Bronchial epithelial cell (primary cell): ENCODE measurements around the gene DSCAML1. TPM values are rescaled to one million over a fixed set of nuclear protein-coding genes. Genes with fewer than 3 reads are reported as not detected.

Experiments
- DNase-seq: peaks from one replicate; pipeline ENCODE4 v3.0.0-alpha.2; 2010; ENCODE audit warnings: low read depth
- FAIRE-seq: peaks from 2 replicates; lab custom pipeline; 2011; peaks lifted over from hg19 to GRCh38; lab: Jason Lieb, UNC
- H3K27me3 ChIP-seq: 2 replicates; pipeline ENCODE4 v1.5.1; 2011; ENCODE audit warnings: low read length; ENCODE audit not compliant: control insufficient read depth, insufficient read depth
- H3K36me3 ChIP-seq: 2 replicates; pipeline ENCODE4 v1.5.1; 2011; ENCODE audit warnings: low read length; ENCODE audit not compliant: control insufficient read depth, insufficient read depth
- H3K4me3 ChIP-seq: 2 replicates; pipeline ENCODE4 v1.5.1; 2011; ENCODE audit warnings: mild to moderate bottlenecking, low read depth, low read length, control low read depth
- total RNA-seq: library from RNA; depleted of rRNA; stranded (reverse); fragments of >200 nt; gene quantifications from 2 replicates; pipeline ENCODE4 v1.2.1, GENCODE V29; 2014
- TF ChIP-seq, protein P1 (sequence below): IDR thresholded peaks from 2 replicates; pipeline ENCODE4 v1.5.1; 2011; ENCODE audit warnings: mild to moderate bottlenecking, moderate library complexity, low read length, control low read depth, inconsistent platforms; ENCODE audit not compliant: insufficient read depth, severe bottlenecking

The DSCAML1 gene
- total RNA-seq, 1 donor from 2014 or later: under 0.01 TPM

DNA sequence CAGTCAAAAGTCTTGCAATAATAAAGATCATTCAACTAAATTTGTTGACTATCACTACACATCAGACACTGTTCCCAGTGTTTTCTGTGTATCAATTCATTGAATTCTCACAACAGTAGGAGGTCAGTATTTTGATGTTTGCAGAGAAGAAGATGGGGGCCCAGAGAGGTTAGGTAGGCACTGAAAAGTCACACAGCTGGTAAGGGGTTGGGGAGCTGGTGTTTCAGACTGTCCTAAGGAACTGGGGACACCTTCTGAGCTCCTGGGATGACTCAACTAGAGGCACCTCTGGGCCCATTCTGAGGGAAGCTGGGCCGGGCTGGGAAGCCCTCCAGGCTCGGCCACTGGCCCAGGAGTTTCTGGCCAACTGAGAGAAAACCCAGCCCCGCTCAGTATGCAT lies 180.0 kb downstream of the DSCAML1 start:
- no peak overlapping the region for H3K4me3 ChIP-seq

DNA sequence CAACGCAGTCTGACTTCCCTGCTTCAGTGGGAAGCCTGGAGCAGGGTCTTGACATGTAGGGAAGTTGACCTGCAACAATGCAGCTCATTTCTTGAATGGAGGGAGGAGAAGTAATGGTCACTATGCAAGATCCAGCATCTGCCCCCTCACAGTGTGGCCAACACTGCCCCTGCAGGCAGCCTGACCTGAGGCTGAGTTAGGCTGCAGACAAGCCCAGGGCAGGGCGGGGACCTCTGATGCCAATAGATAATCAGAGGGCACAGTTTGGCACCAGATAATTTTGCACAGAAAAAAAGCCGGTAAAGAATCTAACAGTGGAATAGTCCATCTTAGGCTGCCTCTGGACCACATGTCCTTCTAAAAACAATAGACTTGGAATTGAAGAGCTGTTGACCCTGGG lies 182.3 kb downstream of the DSCAML1 start:
- TF ChIP-seq, protein P1, sequence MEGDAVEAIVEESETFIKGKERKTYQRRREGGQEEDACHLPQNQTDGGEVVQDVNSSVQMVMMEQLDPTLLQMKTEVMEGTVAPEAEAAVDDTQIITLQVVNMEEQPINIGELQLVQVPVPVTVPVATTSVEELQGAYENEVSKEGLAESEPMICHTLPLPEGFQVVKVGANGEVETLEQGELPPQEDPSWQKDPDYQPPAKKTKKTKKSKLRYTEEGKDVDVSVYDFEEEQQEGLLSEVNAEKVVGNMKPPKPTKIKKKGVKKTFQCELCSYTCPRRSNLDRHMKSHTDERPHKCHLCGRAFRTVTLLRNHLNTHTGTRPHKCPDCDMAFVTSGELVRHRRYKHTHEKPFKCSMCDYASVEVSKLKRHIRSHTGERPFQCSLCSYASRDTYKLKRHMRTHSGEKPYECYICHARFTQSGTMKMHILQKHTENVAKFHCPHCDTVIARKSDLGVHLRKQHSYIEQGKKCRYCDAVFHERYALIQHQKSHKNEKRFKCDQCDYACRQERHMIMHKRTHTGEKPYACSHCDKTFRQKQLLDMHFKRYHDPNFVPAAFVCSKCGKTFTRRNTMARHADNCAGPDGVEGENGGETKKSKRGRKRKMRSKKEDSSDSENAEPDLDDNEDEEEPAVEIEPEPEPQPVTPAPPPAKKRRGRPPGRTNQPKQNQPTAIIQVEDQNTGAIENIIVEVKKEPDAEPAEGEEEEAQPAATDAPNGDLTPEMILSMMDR: no peak
- no peak overlapping the region for H3K4me3 ChIP-seq
- DNase-seq (no peak), FAIRE-seq (no peak)
- no peaks in the 10 kb centered on the region for H3K27me3 ChIP-seq
- no peaks in the 10 kb centered on the region for H3K36me3 ChIP-seq

More for the DNA sequence above, 180.0 kb downstream of the DSCAML1 start:
- TF ChIP-seq, protein P1: no peak
- DNase-seq: no peak
- FAIRE-seq: no peak
- H3K36me3 ChIP-seq: no peaks in the 10 kb centered on the region
- no peaks in the 10 kb centered on the region for H3K27me3 ChIP-seq

DNA sequence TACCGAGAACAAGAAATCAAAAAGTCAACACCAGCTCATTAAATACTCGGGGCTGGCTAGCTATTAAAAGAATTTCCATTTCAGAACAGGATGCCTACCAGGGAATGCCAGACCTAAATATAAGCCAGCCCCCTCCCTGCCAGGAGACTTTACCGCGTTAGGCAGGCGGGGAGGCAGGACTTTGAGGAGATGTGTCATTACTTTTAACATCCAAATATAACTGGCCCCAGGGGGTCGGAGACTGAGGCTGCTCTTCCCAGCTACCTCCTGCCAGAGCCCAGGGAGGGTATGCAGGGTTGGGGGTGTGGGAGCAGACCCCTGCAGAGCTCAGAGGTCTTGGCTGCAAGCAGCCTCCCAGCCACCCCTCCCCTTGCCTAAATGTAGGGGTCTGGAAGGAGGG lies 183.5 kb downstream of the DSCAML1 start:
- TF ChIP-seq, protein P1: no peak
- H3K36me3 ChIP-seq: no peaks in the 10 kb centered on the region
- H3K27me3 ChIP-seq: no peaks in the 10 kb centered on the region
- H3K4me3 ChIP-seq: no peak overlapping the region
- DNase-seq (no peak), FAIRE-seq (no peak)

DNA sequence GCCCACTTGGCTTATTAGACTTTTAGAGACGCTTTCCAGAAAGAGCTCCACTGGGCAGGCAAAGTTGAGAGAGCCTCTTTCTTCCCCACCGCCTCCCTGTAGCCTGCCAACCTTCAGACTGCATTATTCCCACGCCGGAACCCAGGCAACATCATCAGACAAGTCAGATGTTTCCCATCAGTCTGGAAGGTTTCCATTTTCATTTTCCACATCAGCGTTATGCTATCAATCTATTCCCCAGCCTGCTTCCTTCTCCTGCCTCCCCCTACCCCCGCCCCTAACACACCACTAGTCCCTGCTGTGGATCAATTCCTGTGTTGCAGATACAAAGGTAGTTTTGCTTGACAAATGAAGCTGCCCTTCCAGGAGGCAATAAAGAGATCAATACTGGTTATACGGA lies 184.8 kb downstream of the DSCAML1 start:
- no peak for FAIRE-seq
- TF ChIP-seq, protein P1: no peak
- Histone ChIP-seq H3K36me3 (no peaks in the 10 kb centered on the region), H3K27me3 (no peaks in the 10 kb centered on the region), H3K4me3 (no peak overlapping the region)
- no peak for DNase-seq

DNA sequence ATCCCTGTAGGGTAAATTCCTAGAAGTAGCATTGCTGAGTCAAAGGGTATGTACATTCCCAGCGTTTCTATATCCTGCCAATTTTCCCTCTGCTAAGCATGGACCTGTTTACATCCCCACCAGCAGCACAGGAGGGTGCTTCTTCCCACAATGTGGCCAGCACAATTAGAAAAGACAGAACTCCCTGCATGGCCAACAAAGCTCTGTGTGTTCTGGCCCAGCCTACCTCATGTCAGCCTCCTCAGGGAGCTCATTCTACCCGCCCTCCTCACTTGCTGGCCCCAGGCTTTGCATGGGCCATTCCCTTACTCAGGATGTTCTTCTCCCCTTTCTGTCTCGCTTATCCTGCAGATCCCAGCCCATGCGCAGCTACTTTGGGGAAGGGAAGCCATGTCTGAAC lies 186.1 kb downstream of the DSCAML1 start:
- peak; percentile 76 for FAIRE-seq
- Histone ChIP-seq H3K36me3 (no peaks in the 10 kb centered on the region), H3K27me3 (no peaks in the 10 kb centered on the region), H3K4me3 (no peak overlapping the region)
- DNase-seq: peak; percentile 32
- TF ChIP-seq, protein P1: no peak

DNA sequence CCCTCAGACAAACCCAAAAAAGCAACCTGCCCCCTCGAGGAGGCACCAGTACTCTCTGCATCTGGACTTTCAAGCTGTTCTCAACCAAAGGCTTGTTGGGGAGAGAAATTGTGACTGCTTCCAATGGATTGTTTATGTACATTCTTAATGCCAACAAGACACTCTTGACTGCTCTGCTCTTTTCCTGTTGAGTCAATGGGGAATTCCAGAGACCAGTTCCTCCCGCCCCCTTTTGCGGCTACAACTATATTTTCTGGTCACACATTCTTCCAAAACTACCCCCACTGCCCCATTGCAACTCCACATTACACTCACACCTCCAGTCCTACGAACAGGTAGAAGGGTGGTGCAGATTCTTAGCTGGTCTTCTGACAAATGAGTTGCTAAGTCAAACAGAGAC lies 187.0 kb downstream of the DSCAML1 start:
- TF ChIP-seq, protein P1: no peak
- no peaks in the 10 kb centered on the region for H3K27me3 ChIP-seq
- no peaks in the 10 kb centered on the region for H3K36me3 ChIP-seq
- no peak for FAIRE-seq
- peak; percentile 61 for DNase-seq
- no peak overlapping the region for H3K4me3 ChIP-seq
